ENCODE results near the gene NCBP1.

NCBP1 gene

GRCh38 chr9:97628668-97629067, 5.0 kb upstream of the NCBP1 start:
- Histone ChIP-seq H3K4me3 (ENCODE audit: low read length) (no peak overlapping the region), H3K4me1 (ENCODE audit: control insufficient read depth, low read length) (peaks cover 18% of the 10 kb centered on the region), H3F3A (ENCODE audit: control insufficient read depth, insufficient read depth) (peaks cover 3% of the 10 kb centered on the region; the same call in 1 of the 2 replicates), H3K27me3 (ENCODE audit: control insufficient read depth, low read length) (no peaks in the 10 kb centered on the region), H3K9me2 (replicated peaks; ENCODE audit: control insufficient read depth, low read length) (no peaks in the 10 kb centered on the region), H3K79me2 (ENCODE audit: control insufficient read depth, low read length) (peaks cover 63% of the 10 kb centered on the region), H3K9me3 (ENCODE audit: control insufficient read depth, insufficient read depth, low read length) (no peaks in the 10 kb centered on the region), H3K36me3 (ENCODE audit: control insufficient read depth, low read length) (peaks cover 57% of the 10 kb centered on the region), H3K4me2 (ENCODE audit: low read length) (no peak overlapping the region), H4K20me1 (ENCODE audit: control insufficient read depth, insufficient read depth, low read depth, low read length) (no peaks in the 10 kb centered on the region), H3K27ac (ENCODE audit: low read depth, low read length) (no peak overlapping the region)
- TF ChIP-seq CTCF (IDR thresholded peaks at IDR 0.05; ENCODE audit: low read depth, low read length, poor library complexity, severe bottlenecking) (no peak), EZH2phosphoT487 (IDR thresholded peaks at IDR 0.05; ENCODE audit: borderline replicate concordance, low read length) (no peak)

- H3K27ac ChIP-seq (ENCODE audit: low read depth, low read length): no peak overlapping the region
- peaks cover 3% of the 10 kb centered on the region; the same call in 1 of the 2 replicates for H3F3A ChIP-seq (ENCODE audit: control insufficient read depth, insufficient read depth)
- H3K4me1 ChIP-seq (ENCODE audit: control insufficient read depth, low read length): peaks cover 18% of the 10 kb centered on the region
- TF ChIP-seq CTCF (IDR thresholded peaks at IDR 0.05; ENCODE audit: low read depth, low read length, poor library complexity, severe bottlenecking): no peak
- TF ChIP-seq EZH2phosphoT487 (IDR thresholded peaks at IDR 0.05; ENCODE audit: borderline replicate concordance, low read length): no peak
- no peak overlapping the region for H3K4me2 ChIP-seq (ENCODE audit: low read length)
- H3K9me3 ChIP-seq (ENCODE audit: control insufficient read depth, insufficient read depth, low read length): no peaks in the 10 kb centered on the region
- H3K9me2 ChIP-seq (replicated peaks; ENCODE audit: control insufficient read depth, low read length): no peaks in the 10 kb centered on the region
- H3K4me3 ChIP-seq (ENCODE audit: low read length): no peak overlapping the region
- peaks cover 57% of the 10 kb centered on the region for H3K36me3 ChIP-seq (ENCODE audit: control insufficient read depth, low read length)
- peaks cover 68% of the 10 kb centered on the region for H3K79me2 ChIP-seq (ENCODE audit: control insufficient read depth, low read length)
- H4K20me1 ChIP-seq (ENCODE audit: control insufficient read depth, insufficient read depth, low read depth, low read length): no peaks in the 10 kb centered on the region
- no peaks in the 10 kb centered on the region for H3K27me3 ChIP-seq (ENCODE audit: control insufficient read depth, low read length)
Observed at GRCh38 chr9:97629156-97629555, 4.5 kb upstream of the NCBP1 start.

GRCh38 chr9:97630591-97630990, 3.0 kb upstream of the NCBP1 start:
- H3K4me3 ChIP-seq (ENCODE audit: low read length): no peak overlapping the region
- H3K27me3 ChIP-seq (ENCODE audit: control insufficient read depth, low read length): no peaks in the 10 kb centered on the region
- TF ChIP-seq CTCF (IDR thresholded peaks at IDR 0.05; ENCODE audit: low read depth, low read length, poor library complexity, severe bottlenecking): no peak
- TF ChIP-seq EZH2phosphoT487 (IDR thresholded peaks at IDR 0.05; ENCODE audit: borderline replicate concordance, low read length): no peak
- H3K36me3 ChIP-seq (ENCODE audit: control insufficient read depth, low read length): peaks cover 53% of the 10 kb centered on the region
- no peak overlapping the region for H3K27ac ChIP-seq (ENCODE audit: low read depth, low read length)
- peaks cover 27% of the 10 kb centered on the region for H3K4me1 ChIP-seq (ENCODE audit: control insufficient read depth, low read length)
- H4K20me1 ChIP-seq (ENCODE audit: control insufficient read depth, insufficient read depth, low read depth, low read length): no peaks in the 10 kb centered on the region
- no peak overlapping the region for H3K4me2 ChIP-seq (ENCODE audit: low read length)
- no peaks in the 10 kb centered on the region for H3K9me2 ChIP-seq (replicated peaks; ENCODE audit: control insufficient read depth, low read length)
- H3F3A ChIP-seq (ENCODE audit: control insufficient read depth, insufficient read depth): peaks cover 3% of the 10 kb centered on the region; the same call in 1 of the 2 replicates
- peaks cover 82% of the 10 kb centered on the region for H3K79me2 ChIP-seq (ENCODE audit: control insufficient read depth, low read length)
- no peaks in the 10 kb centered on the region for H3K9me3 ChIP-seq (ENCODE audit: control insufficient read depth, insufficient read depth, low read length)

All from DOHH2 (cell line).